Pons (tissue), 1 donor: ENCODE measurements around the gene ADGRG4.
"Not testable (repeated sequence)": the region's sequence is repeated elsewhere in the genome, so short reads cannot be mapped to it uniquely, and the experiment has no call there.

ENCODE experiments used
- DNase-seq: peaks from one replicate; pipeline ENCODE4 v3.0.0-alpha.2; 2016; ENCODE audit warnings: low spot score

ADGRG4 gene

GRCh38 chrX:136300721-136301120 is at the start of gene ADGRG4:
ADGRG4 (plus strand) TSS chrX:136300963; CDS start chrX:136308778, 7,815 bp downstream.
- DNase-seq, result not testable (repeated sequence)

GRCh38 chrX:136251041-136251991 is 49.4 kb upstream of the ADGRG4 start, which contains the start of gene MAP7D3:
MAP7D3 (minus strand) TSS chrX:136251400; CDS start chrX:136251358, 42 bp downstream.
- no peak for DNase-seq

- no peak for DNase-seq
Observed at GRCh38 chrX:136255541-136255940, 45.2 kb upstream of the ADGRG4 start.

- DNase-seq, result no peak
Observed at GRCh38 chrX:136256026-136256425, 44.7 kb upstream of the ADGRG4 start.

- DNase-seq, result no peak
Observed at GRCh38 chrX:136258951-136259350, 41.8 kb upstream of the ADGRG4 start.

GRCh38 chrX:136259543-136259942 is 41.2 kb upstream of the ADGRG4 start:
- no peak for DNase-seq

- no peak for DNase-seq
Observed at GRCh38 chrX:136260776-136261175, 40.0 kb upstream of the ADGRG4 start.

- DNase-seq, result no peak
Observed at GRCh38 chrX:136261321-136261720, 39.4 kb upstream of the ADGRG4 start.

- DNase-seq, result no peak
Observed at GRCh38 chrX:136262243-136262642, 38.5 kb upstream of the ADGRG4 start.

GRCh38 chrX:136262812-136263315 is 37.9 kb upstream of the ADGRG4 start:
- DNase-seq, result no peak

- no peak for DNase-seq
Observed at GRCh38 chrX:136266828-136267227, 33.9 kb upstream of the ADGRG4 start.

- DNase-seq, result peak; percentile 37
Observed at GRCh38 chrX:136268051-136269048, 32.4 kb upstream of the ADGRG4 start.

GRCh38 chrX:136269921-136270320 is 30.8 kb upstream of the ADGRG4 start:
- no peak for DNase-seq

- DNase-seq, result no peak
Observed at GRCh38 chrX:136271300-136271699, 29.5 kb upstream of the ADGRG4 start.

- DNase-seq, result no peak
Observed at GRCh38 chrX:136272325-136272724, 28.4 kb upstream of the ADGRG4 start.

GRCh38 chrX:136273986-136274385 is 26.8 kb upstream of the ADGRG4 start:
- no peak for DNase-seq

GRCh38 chrX:136275553-136275952 is 25.2 kb upstream of the ADGRG4 start:
- no peak for DNase-seq

GRCh38 chrX:136286375-136286774 is 14.4 kb upstream of the ADGRG4 start:
- DNase-seq, result not testable (repeated sequence)

GRCh38 chrX:136291824-136292223 is 8.9 kb upstream of the ADGRG4 start:
- DNase-seq, result no peak

- DNase-seq, result no peak
Observed at GRCh38 chrX:136292656-136293055, 8.1 kb upstream of the ADGRG4 start.

- DNase-seq, result no peak
Observed at GRCh38 chrX:136295380-136295779, 5.4 kb upstream of the ADGRG4 start.

GRCh38 chrX:136303041-136303440 is 2.3 kb downstream of the ADGRG4 start:
- DNase-seq, result no peak
